ENCODE data around the gene SDR42E1. TPM values are rescaled to one million over a fixed set of nuclear protein-coding genes. Genes with fewer than 3 reads are reported as not detected.
"Not testable (repeated sequence)": the region's sequence is repeated elsewhere in the genome, so short reads cannot be mapped to it uniquely, and the experiment has no call there.

The SDR42E1 gene
- total and polyA plus RNA-seq, 9 of the 15 experiments (the other 6 are each of a cell fraction or from before 2014, with no cell fraction given) = 0.13 to 1.3 (median 0.42) TPM

DNA sequence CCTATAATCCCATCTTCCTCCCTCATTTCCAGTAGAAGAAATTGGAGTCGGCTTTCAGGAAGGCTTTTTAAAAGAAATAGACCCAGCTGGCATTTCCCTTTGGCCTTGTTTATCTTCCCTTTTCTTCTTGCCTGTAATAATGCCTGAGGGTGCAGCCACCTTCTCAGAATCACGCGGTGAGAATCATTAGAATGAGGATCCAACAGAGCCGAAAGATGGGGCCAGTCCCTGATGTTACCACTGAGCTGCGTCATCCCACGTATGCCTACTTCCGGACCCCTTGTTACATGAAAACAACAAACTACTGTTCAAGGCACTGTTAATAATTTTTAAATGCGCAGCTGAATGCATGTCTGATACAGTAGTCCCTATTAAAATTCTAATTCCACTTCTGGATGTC lies 24.1 kb downstream of the SDR42E1 start:
- CTCF ChIA-PET (ENCODE audit: low intra/inter-chr PET ratio) = no interaction called here
- no peak for ATAC-seq

DNA sequence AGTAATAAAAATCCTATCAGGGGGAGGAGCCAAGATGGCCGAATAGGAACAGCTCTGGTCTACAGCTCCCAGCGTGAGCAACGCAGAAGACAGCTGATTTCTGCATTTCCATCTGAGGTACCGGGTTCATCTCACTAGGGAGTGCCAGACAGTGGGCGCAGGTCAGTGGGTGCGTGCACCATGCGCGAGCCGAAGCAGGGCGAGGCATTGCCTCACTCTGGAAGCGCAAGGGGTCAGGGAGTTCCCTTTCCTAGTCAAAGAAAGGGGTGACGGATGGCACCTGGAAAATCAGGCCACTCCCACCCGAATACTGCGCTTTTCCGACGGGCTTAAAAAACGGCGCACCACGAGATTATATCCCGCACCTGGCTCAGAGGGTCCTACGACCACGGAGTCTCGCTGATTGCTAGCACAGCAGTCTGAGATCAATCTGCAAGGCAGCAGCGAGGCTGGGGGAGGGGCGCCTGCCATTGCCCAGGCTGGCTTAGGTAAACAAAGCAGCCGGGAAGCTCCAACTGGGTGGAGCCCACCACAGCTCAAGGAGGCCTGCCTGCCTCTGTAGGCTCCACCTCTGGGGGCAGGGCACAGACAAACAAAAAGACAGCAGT lies 33.8 kb downstream of the SDR42E1 start:
- H3K36me3 ChIP-seq (ENCODE audit: control insufficient read depth, insufficient read depth, low read length); H3K4me2 ChIP-seq (ENCODE audit: insufficient read depth, low read length); H2AFZ ChIP-seq (ENCODE audit: low read depth, low read length); H3K4me3 ChIP-seq; H3K79me2 ChIP-seq (ENCODE audit: control insufficient read depth, insufficient read depth, low read length); in situ Hi-C loops (cut with MboI); H3K27me3 ChIP-seq (ENCODE audit: control insufficient read depth in 2 of 2, insufficient read depth in 2 of 2, low read length in 2 of 2); H3K9me1 ChIP-seq (ENCODE audit: control insufficient read depth, insufficient read depth, low read length); FAIRE-seq; H3K4me1 ChIP-seq (replicated peaks in 1 of 2; ENCODE audit: control insufficient read depth in 2 of 2, insufficient read depth in 2 of 2, low read length in 2 of 2); BruUV-seq (replicated peaks); H4K20me1 ChIP-seq (replicated peaks; ENCODE audit: control insufficient read depth, insufficient read depth, low read length); H3K9me3 ChIP-seq (replicated peaks; ENCODE audit: control insufficient read depth, insufficient read depth, low read depth, low read length); CTCF ChIA-PET (ENCODE audit: low intra/inter-chr PET ratio); DNase-seq (ENCODE audit: extremely low read depth in 1 of 4, low spot score in 3 of 4); H3K9ac ChIP-seq (ENCODE audit: insufficient read depth in 1 of 2, low read depth in 2 of 2, low read length in 2 of 2); POLR2A ChIA-PET; H3K27ac ChIP-seq (ENCODE audit: extremely low read depth, low read depth, low read length); intact Hi-C loops (cut with micrococcal nuclease); ATAC-seq: not testable (repeated sequence)
- WGBS (ENCODE audit: insufficient coverage, low coverage, missing lambda C conversion rate) = 9% methylated on average over 15 of the region's 26 CpGs

More for the DNA sequence above, 24.1 kb downstream of the SDR42E1 start:
- no peaks in the 10 kb centered on the region for H3K9me3 ChIP-seq (replicated peaks; ENCODE audit: control insufficient read depth, insufficient read depth, low read depth, low read length)
- H3K9ac ChIP-seq (ENCODE audit: insufficient read depth in 1 of 2, low read depth in 2 of 2, low read length in 2 of 2) = no peak overlapping the region
- H3K4me3 ChIP-seq = no peak overlapping the region
- no peaks in the 10 kb centered on the region for H3K36me3 ChIP-seq (ENCODE audit: control insufficient read depth, insufficient read depth, low read length)
- H3K9me1 ChIP-seq (ENCODE audit: control insufficient read depth, insufficient read depth, low read length) = no peaks in the 10 kb centered on the region
- TF ChIP-seq SMAD3 (CRISPR knock-in tag; conservative IDR thresholded peaks at IDR 0.05) = no peak
- peak; percentile 25; the same call in 1 of the 2 replicates for TF ChIP-seq GABPA (tag; conservative IDR thresholded peaks at IDR 0.05; ENCODE audit: low read depth)
- H2AFZ ChIP-seq (ENCODE audit: low read depth, low read length) = no peak overlapping the region
- in situ Hi-C loops (cut with MboI) (no loop called here), intact Hi-C loops (cut with micrococcal nuclease) (no loop called here)
- POLR2A ChIA-PET = interaction anchor here (0.6 to 1.4 kb wide), 3 partner anchors 10 to 1460 kb away, joined by 3 to 5 read pairs (median 3); no protein-coding TSS in a partner anchor
- no peaks in the 10 kb centered on the region for H3K79me2 ChIP-seq (ENCODE audit: control insufficient read depth, insufficient read depth, low read length)
- H3K4me1 ChIP-seq (replicated peaks in 1 of 2; ENCODE audit: control insufficient read depth in 2 of 2, insufficient read depth in 2 of 2, low read length in 2 of 2) = no peaks in the 10 kb centered on the region
- no peak overlapping the region for H3K4me2 ChIP-seq (ENCODE audit: insufficient read depth, low read length)
- no peak overlapping the region for H3K27ac ChIP-seq (ENCODE audit: extremely low read depth, low read depth, low read length)
- H3K27me3 ChIP-seq (ENCODE audit: control insufficient read depth in 2 of 2, insufficient read depth in 2 of 2, low read length in 2 of 2) = peaks cover 3 to 9% of the 10 kb centered on the region in 2 experiments; a peak in 3 of 5 replicates
- no peak for DNase-seq (ENCODE audit: extremely low read depth in 1 of 4, low spot score in 3 of 4)
- WGBS (ENCODE audit: insufficient coverage, low coverage, missing lambda C conversion rate) = 1% methylated on average over 8 of the region's 8 CpGs
- H4K20me1 ChIP-seq (replicated peaks; ENCODE audit: control insufficient read depth, insufficient read depth, low read length) = no peaks in the 10 kb centered on the region
- BruUV-seq (replicated peaks) = no TSS peak
- no peak for FAIRE-seq
